Measurements from ENCODE around the gene WWOX. TPM values are rescaled to one million over a fixed set of nuclear protein-coding genes. Genes with fewer than 3 reads are reported as not detected.

WWOX gene
- total RNA-seq, 4 donors from 2014 or later = 135 to 209 (median 159) TPM

DNA sequence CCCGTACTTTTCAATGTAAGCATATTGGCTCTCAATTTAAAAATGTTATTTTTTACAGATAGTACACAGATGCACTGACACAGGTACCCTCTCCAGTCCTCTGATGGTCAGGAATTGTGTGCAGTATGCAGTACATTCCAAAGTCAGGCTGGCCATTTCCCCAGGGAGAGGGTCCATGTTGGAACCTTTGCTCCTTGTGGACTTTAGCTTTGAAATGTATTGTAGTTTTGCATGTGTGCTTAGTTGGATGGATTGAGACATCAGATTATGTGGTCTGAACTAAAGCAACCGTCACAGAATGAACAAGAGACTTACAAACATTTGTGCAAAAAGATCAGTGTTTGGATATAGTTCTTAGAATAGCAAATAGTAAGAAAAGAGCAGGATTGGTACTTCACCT is 381.1 kb downstream of the WWOX start:
- Histone ChIP-seq H3K9me3 (no peaks in the 10 kb centered on the region), H3K4me3 (replicated peaks in 1 of 3) (no peak overlapping the region), H3K36me3 (no peaks in the 10 kb centered on the region), H3K27me3 (no peaks in the 10 kb centered on the region), H3K27ac (no peak overlapping the region), H3K4me1 (peaks cover 4 to 9% of the 10 kb centered on the region in 2 donors)
- intact Hi-C loops (cut with DNase I) = no loop called here
- 41 to 68% methylated on average over 2 of the region's 2 CpGs for WGBS, 2 donors
- DNase-seq = no peak
- TF ChIP-seq POLR2A (IDR thresholded peaks at IDR 0.05) (no peak), CTCF (IDR thresholded peaks at IDR 0.05) (no peak)

GRCh38 chr16:78483124-78483992 is 383.9 kb downstream of the WWOX start:
- Histone ChIP-seq H3K4me3 (replicated peaks in 1 of 3) (no peak overlapping the region), H3K4me1 (peaks cover 4 to 9% of the 10 kb centered on the region in 2 donors), H3K27ac (no peak overlapping the region), H3K36me3 (no peaks in the 10 kb centered on the region), H3K27me3 (no peaks in the 10 kb centered on the region), H3K9me3 (no peaks in the 10 kb centered on the region)
- DNase-seq = no peak
- intact Hi-C loops (cut with DNase I) = no loop called here
- TF ChIP-seq POLR2A (IDR thresholded peaks at IDR 0.05) = no peak
- TF ChIP-seq CTCF (IDR thresholded peaks at IDR 0.05) = no peak
- WGBS, 2 donors = 95 to 96% methylated on average over 13 of the region's 13 CpGs

DNA sequence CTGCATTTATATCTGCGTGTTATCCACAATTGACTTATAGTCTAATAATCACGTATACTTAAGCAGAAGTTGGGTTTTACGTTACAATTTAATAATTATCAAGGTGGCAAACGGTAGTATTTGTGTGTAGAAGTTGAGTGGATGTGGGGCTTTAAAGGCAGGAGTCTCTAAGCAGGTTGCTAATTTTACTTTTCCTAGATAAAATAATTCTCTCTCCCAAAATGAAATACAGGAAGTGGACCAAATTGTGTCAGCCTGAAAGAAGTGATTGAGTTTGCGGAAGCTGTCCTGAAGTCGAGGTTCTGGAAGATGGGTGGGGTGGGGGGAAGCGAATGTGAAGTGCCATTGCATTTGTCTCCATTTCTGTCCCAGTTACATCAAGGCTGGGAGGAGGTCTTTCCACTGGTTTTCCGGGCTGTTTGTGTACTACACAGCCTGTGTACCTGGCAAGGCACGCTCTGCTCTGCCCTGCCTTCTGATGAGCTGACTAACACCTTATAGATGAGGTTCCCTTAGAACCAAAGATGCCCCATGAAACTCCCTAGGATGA is 385.1 kb downstream of the WWOX start:
- WGBS, 2 donors = 85 to 94% methylated on average over 9 of the region's 9 CpGs
- DNase-seq = no peak
- intact Hi-C loops (cut with DNase I) = no loop called here
- Histone ChIP-seq H3K4me1 (peaks cover 4 to 9% of the 10 kb centered on the region in 2 donors), H3K4me3 (replicated peaks in 1 of 3) (no peak overlapping the region), H3K9me3 (no peaks in the 10 kb centered on the region), H3K27me3 (no peaks in the 10 kb centered on the region), H3K36me3 (no peaks in the 10 kb centered on the region), H3K27ac (no peak overlapping the region)
- TF ChIP-seq CTCF (IDR thresholded peaks at IDR 0.05) = no peak
- no peak for TF ChIP-seq POLR2A (IDR thresholded peaks at IDR 0.05)

- Histone ChIP-seq H3K4me3 (replicated peaks in 1 of 3) (no peak overlapping the region), H3K9me3 (no peaks in the 10 kb centered on the region), H3K27ac (no peak overlapping the region), H3K36me3 (no peaks in the 10 kb centered on the region), H3K27me3 (no peaks in the 10 kb centered on the region), H3K4me1 (peaks cover 4 to 5% of the 10 kb centered on the region in 2 donors)
- TF ChIP-seq CTCF (IDR thresholded peaks at IDR 0.05) (no peak), POLR2A (IDR thresholded peaks at IDR 0.05) (no peak)
- no peak for DNase-seq
- WGBS, 2 donors = 86 to 88% methylated on average over 15 of the region's 15 CpGs
- intact Hi-C loops (cut with DNase I) = no loop called here
Observed at GRCh38 chr16:78485188-78485916, 385.9 kb downstream of the WWOX start.

DNA sequence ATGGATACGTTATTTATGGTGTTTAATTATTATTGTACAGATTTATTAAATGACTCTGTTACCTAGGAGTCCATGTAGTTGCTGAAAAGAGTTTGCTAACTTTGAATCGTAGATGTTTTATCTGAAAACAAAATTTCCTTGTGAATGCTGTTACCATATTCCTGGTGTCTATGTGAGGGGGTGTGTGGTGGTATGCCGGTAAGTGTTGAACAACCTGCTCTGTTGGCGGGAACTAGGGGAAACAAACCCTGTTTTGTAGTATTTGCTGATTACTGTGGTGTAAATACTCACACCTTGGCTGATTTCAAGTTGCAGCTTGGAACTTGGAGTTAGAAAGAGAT is 386.4 kb downstream of the WWOX start:
- no peaks in the 10 kb centered on the region for H3K9me3 ChIP-seq
- TF ChIP-seq POLR2A (IDR thresholded peaks at IDR 0.05) = no peak
- no peak for TF ChIP-seq CTCF (IDR thresholded peaks at IDR 0.05)
- H3K27ac ChIP-seq = no peak overlapping the region
- no peak for DNase-seq
- WGBS, 2 donors = 95 to 97% methylated on average over 4 of the region's 4 CpGs
- H3K27me3 ChIP-seq = no peaks in the 10 kb centered on the region
- H3K36me3 ChIP-seq = no peaks in the 10 kb centered on the region
- no peak overlapping the region for H3K4me3 ChIP-seq (replicated peaks in 1 of 3)
- H3K4me1 ChIP-seq = no peaks in the 10 kb centered on the region
- intact Hi-C loops (cut with DNase I) = no loop called here

All from thyroid gland (tissue), 4 donors.